Vagina (tissue), 2 donors: Measurements from ENCODE around the gene DNAH8. TPM values are rescaled to one million over a fixed set of nuclear protein-coding genes. Genes with fewer than 3 reads are reported as not detected.

Experiments used
- DNase-seq, 2 donors: peaks; one replicate each; pipeline ENCODE4 v3.0.0-alpha.2; 2017; ENCODE audit errors: extremely low spot score in 2 of 2
- H3K27ac ChIP-seq: fragments of 200-600 bp; sonication (generic); one replicate; pipeline ENCODE4 v1.5.1; 2019
- H3K27me3 ChIP-seq: fragments of 200-600 bp; sonication (generic); one replicate; pipeline ENCODE4 v1.5.1; 2019
- H3K36me3 ChIP-seq, 2 donors: fragments of 200-600 bp; sonication (generic); one replicate each; pipeline ENCODE4 v1.5.1; 2017 to 2019
- H3K4me1 ChIP-seq: fragments of 200-600 bp; sonication (generic); one replicate; pipeline ENCODE4 v1.5.1; 2019
- H3K4me3 ChIP-seq, 2 donors: fragments of 200-600 bp; sonication (generic); 1 replicate in 1 of 2; 2 replicates in 1 of 2; pipeline ENCODE4 v1.5.1; 2016 to 2019
- H3K9me3 ChIP-seq: fragments of 200-600 bp; sonication (generic); one replicate; pipeline ENCODE4 v1.5.1; 2019
- POLR2A ChIP-seq, 2 donors: fragments of 450-650 bp; IDR thresholded peaks; one replicate each; pipeline ENCODE4 v1.6.1; 2017; ENCODE audit warnings: antibody characterized with exemption in 2 of 2, mild to moderate bottlenecking in 2 of 2, moderate library complexity in 2 of 2
- POLR2AphosphoS5 ChIP-seq, 2 donors: sonication (generic); formaldehyde crosslinking; IDR thresholded peaks; one replicate each; pipeline ENCODE4 v1.9.0; 2017; ENCODE audit warnings: antibody characterized with exemption in 2 of 2, mild to moderate bottlenecking in 2 of 2, low read depth in 1 of 2; ENCODE audit not compliant: insufficient read depth in 1 of 2
- intact Hi-C: fragments of 100-400 bp; cut with DNase I; formaldehyde crosslinking; loops from one replicate; pipeline ENCODE4 v1.15.1; 2023
- total RNA-seq: library from RNA; depleted of rRNA; stranded (reverse); fragments of >200 nt; gene quantifications from one replicate; pipeline ENCODE4 v1.2.3, GENCODE V29; 2016
- TF ChIP-seq, protein P1 (sequence below), 3 experiments: fragments of 450-650 bp in 2 of 3; fragments of 200-600 bp in 1 of 3; sonication (generic) in 1 of 3; IDR thresholded peaks; one replicate each; pipeline ENCODE4 v1.5.1; 2017 to 2019; ENCODE audit warnings: antibody characterized with exemption in 3 of 3, mild to moderate bottlenecking in 2 of 3, moderate library complexity in 2 of 3

The DNAH8 gene
- total RNA-seq, 1 donor from 2014 or later = not detected

DNA sequence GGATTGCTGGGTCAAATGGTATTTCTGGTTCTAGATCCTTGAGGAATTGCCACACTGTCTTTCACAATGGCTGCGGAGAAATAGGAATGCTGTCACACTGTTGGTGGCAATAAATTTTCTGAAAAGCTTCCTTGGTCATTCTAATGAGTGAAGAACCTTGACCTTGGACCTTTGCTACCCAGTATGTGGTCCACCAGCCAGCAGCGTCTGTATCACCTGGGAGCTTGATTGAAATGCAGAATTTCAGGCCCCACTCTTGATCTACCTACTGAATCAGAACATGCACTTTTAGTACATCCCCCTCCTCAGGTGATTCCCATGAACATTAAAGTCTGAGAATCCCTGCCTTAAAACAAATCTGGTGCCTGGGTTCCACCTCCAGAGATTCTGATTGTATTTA lies 305.9 kb downstream of the DNAH8 start:
- no peak for TF ChIP-seq POLR2A (IDR thresholded peaks at IDR 0.05)
- TF ChIP-seq, protein P1, sequence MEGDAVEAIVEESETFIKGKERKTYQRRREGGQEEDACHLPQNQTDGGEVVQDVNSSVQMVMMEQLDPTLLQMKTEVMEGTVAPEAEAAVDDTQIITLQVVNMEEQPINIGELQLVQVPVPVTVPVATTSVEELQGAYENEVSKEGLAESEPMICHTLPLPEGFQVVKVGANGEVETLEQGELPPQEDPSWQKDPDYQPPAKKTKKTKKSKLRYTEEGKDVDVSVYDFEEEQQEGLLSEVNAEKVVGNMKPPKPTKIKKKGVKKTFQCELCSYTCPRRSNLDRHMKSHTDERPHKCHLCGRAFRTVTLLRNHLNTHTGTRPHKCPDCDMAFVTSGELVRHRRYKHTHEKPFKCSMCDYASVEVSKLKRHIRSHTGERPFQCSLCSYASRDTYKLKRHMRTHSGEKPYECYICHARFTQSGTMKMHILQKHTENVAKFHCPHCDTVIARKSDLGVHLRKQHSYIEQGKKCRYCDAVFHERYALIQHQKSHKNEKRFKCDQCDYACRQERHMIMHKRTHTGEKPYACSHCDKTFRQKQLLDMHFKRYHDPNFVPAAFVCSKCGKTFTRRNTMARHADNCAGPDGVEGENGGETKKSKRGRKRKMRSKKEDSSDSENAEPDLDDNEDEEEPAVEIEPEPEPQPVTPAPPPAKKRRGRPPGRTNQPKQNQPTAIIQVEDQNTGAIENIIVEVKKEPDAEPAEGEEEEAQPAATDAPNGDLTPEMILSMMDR (IDR thresholded peaks at IDR 0.05) = no peak
- no peak for TF ChIP-seq POLR2AphosphoS5 (IDR thresholded peaks at IDR 0.05; ENCODE audit: insufficient read depth in 1 of 2, low read depth in 1 of 2)
- intact Hi-C loops = no loop called here
- no peak overlapping the region for H3K27ac ChIP-seq
- H3K27me3 ChIP-seq = no peaks in the 10 kb centered on the region
- no peak for DNase-seq
- no peaks in the 10 kb centered on the region for H3K36me3 ChIP-seq
- H3K9me3 ChIP-seq = no peaks in the 10 kb centered on the region
- no peak overlapping the region for H3K4me3 ChIP-seq
- no peaks in the 10 kb centered on the region for H3K4me1 ChIP-seq

DNA sequence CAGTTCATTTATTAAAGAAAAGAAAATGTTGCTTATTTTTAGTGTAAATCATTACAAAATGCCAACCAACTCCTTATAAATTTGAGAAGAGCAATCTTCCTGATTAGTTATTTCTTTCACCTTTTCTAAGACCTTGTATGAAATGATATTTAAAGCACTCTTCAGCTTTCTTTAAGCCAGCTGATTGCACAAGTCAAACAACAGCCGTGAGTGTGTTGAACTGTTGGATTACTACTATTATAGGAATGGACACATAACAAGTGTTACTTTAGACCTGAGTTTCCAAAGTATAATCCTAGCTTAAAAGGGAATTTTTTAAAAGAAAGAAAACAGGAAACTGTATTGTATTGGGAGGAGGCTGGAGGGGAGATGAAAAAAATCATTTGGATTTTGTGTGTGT lies 306.7 kb downstream of the DNAH8 start:
- Histone ChIP-seq H3K36me3 (no peaks in the 10 kb centered on the region), H3K27ac (no peak overlapping the region), H3K4me1 (no peaks in the 10 kb centered on the region), H3K4me3 (no peak overlapping the region), H3K9me3 (no peaks in the 10 kb centered on the region), H3K27me3 (no peaks in the 10 kb centered on the region)
- intact Hi-C loops = no loop called here
- TF ChIP-seq POLR2A (IDR thresholded peaks at IDR 0.05) = no peak
- TF ChIP-seq, protein P1 (IDR thresholded peaks at IDR 0.05) = no peak
- TF ChIP-seq POLR2AphosphoS5 (IDR thresholded peaks at IDR 0.05; ENCODE audit: insufficient read depth in 1 of 2, low read depth in 1 of 2) = no peak
- no peak for DNase-seq

DNA sequence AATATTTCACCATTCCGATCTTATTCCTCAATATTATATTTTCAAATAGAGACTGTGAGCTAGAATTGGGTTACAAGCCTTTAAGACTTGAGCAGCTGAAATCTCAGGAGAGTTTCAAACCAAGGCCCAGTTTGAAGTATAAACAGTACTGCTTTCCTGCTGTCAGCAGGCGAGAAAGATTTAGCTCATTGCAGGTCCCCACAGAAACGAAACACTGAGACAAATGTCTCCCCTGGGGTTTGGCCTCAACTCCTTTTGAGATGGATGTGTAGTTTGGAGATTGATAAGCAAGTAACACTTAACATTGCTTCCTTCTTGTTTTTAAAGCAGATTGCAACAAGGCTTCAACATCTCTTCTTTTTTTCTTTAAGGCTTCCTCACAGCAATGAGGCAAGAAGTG lies 311.1 kb downstream of the DNAH8 start:
- Histone ChIP-seq H3K36me3 (no peaks in the 10 kb centered on the region), H3K27ac (no peak overlapping the region), H3K9me3 (no peaks in the 10 kb centered on the region), H3K27me3 (no peaks in the 10 kb centered on the region), H3K4me1 (no peaks in the 10 kb centered on the region), H3K4me3 (no peak overlapping the region)
- intact Hi-C loops = no loop called here
- no peak for DNase-seq
- TF ChIP-seq POLR2AphosphoS5 (IDR thresholded peaks at IDR 0.05; ENCODE audit: insufficient read depth in 1 of 2, low read depth in 1 of 2) = no peak
- TF ChIP-seq POLR2A (IDR thresholded peaks at IDR 0.05) = no peak
- TF ChIP-seq, protein P1 (IDR thresholded peaks at IDR 0.05) = no peak

DNA sequence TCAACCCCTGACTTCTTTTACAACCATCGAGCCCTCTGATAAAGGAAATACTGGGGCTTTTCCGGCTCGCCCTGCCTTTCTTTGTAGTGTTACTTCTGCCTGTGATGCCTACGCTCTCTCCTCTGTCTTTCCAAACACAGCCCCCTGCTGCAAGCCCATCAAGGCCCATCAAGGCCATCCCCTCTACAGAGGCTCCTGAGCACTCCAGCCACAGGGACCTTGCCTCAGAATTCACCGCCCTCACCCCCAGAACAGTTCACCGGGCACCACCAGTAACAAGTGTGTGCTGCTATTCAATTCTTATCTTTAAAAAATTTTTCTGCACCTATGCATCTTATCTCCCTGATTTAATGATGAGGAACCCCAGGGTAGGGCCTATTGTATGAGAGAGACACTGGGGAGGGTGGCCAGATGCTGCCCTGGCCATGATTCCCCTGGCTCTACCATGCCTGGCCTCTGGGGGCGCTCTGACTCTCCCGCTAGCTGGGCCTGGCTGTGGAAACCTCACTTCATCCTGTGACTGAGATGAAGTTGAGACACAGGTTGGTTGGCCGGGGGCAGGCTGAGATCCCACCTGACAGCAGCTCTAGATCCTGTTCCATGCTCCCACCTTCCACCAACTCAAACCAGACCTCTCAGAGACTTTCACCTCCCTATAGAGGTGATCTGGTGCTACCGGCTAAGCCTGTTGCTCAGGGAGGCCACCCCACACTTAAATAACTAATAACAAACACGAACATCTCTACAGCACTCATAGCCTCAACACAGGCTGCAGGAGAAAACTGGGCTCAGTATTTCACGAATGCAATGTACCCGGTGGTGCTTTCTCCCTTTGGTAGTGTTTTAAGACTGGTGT lies 314.3 kb downstream of the DNAH8 start:
- H3K4me3 ChIP-seq = no peak overlapping the region
- no peaks in the 10 kb centered on the region for H3K36me3 ChIP-seq
- no peaks in the 10 kb centered on the region for H3K9me3 ChIP-seq
- no peak for DNase-seq
- TF ChIP-seq, protein P1 (IDR thresholded peaks at IDR 0.05) = peak in 1 of 3 experiments; percentile 8
- no peak for TF ChIP-seq POLR2A (IDR thresholded peaks at IDR 0.05)
- no peak for TF ChIP-seq POLR2AphosphoS5 (IDR thresholded peaks at IDR 0.05; ENCODE audit: insufficient read depth in 1 of 2, low read depth in 1 of 2)
- no peaks in the 10 kb centered on the region for H3K4me1 ChIP-seq
- H3K27me3 ChIP-seq = no peaks in the 10 kb centered on the region
- H3K27ac ChIP-seq = no peak overlapping the region
- intact Hi-C loops = no loop called here

DNA sequence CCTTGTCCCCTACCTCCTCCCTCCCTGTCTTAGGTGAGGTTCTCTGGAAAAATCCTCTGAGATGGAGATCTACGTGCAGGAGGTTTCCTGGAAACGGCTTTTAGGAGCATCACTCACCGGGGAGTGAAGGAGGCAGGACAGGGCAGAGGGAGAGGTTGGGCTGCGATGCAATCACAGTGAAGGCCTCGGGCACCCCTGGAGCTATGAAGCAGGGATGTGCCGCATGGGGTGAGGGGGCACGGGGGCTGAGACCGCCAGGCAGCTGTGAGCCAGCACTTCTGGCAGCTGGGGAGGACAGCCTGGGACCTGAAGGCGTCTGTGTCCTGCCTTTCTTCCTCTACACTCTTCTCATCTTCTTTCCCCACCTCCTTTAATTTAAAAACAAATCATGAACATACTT lies 320.6 kb downstream of the DNAH8 start:
- no peaks in the 10 kb centered on the region for H3K9me3 ChIP-seq
- DNase-seq = no peak
- H3K4me3 ChIP-seq = no peak overlapping the region
- H3K36me3 ChIP-seq = no peaks in the 10 kb centered on the region
- H3K27ac ChIP-seq = no peak overlapping the region
- no peaks in the 10 kb centered on the region for H3K27me3 ChIP-seq
- TF ChIP-seq POLR2AphosphoS5 (IDR thresholded peaks at IDR 0.05; ENCODE audit: insufficient read depth in 1 of 2, low read depth in 1 of 2) (no peak), POLR2A (IDR thresholded peaks at IDR 0.05) (no peak)
- TF ChIP-seq, protein P1 (IDR thresholded peaks at IDR 0.05) = no peak
- intact Hi-C loops = no loop called here
- no peaks in the 10 kb centered on the region for H3K4me1 ChIP-seq
